K562 (cell line): ENCODE results near the gene RAP1A. TPM values are rescaled to one million over a fixed set of nuclear protein-coding genes. Genes with fewer than 3 reads are reported as not detected.

Experiments used
- BCOR ChIP-seq: fragments of 450-650 bp; IDR thresholded peaks from 2 replicates; pipeline ENCODE4 v1.6.1; 2016
- E2F1 ChIP-seq: sonication (generic); formaldehyde crosslinking; IDR thresholded peaks from 2 replicates; pipeline ENCODE4 v1.8.1; 2023; ENCODE audit warnings: mild to moderate bottlenecking, missing genetic modification reagents, moderate library complexity
- EP300 ChIP-seq: IDR thresholded peaks from 2 replicates; pipeline ENCODE4 v1.6.1; 2012; ENCODE audit warnings: low read length, improper control_type of control experiment
- GABPB1 ChIP-seq: sonication (generic); formaldehyde crosslinking; IDR thresholded peaks from 2 replicates; pipeline ENCODE4 v1.8.0; 2022; ENCODE audit warnings: mild to moderate bottlenecking, missing genetic modification reagents
- MAFK ChIP-seq: IDR thresholded peaks from 2 replicates; pipeline ENCODE4 v1.6.1; 2011; ENCODE audit warnings: low read length, improper control_type of control experiment
- MTA2 ChIP-seq: fragments of 450-650 bp; IDR thresholded peaks from 2 replicates; pipeline ENCODE4 v1.6.1; 2016; ENCODE audit warnings: low read depth
- MYNN ChIP-seq, 2 experiments: sonication (generic); formaldehyde crosslinking in 1 of 2; IDR thresholded peaks; 2 replicates each; pipeline versions ENCODE4 v1.5.0 to v1.6.1; 2016 to 2020; ENCODE audit warnings: antibody characterized with exemption in 1 of 2, missing genetic modification reagents in 1 of 2
- NFATC3 ChIP-seq: fragments of 450-650 bp; IDR thresholded peaks from 2 replicates; pipeline ENCODE4 v1.6.1; 2017; ENCODE audit warnings: mild to moderate bottlenecking
- RFX7 ChIP-seq: fragments of 250-450 bp; sonication (Bioruptor Pico); IDR thresholded peaks from 2 replicates; pipeline ENCODE4 v1.5.1; 2021; ENCODE audit warnings: mild to moderate bottlenecking
- SMARCA4 ChIP-seq: fragments of 450-650 bp; IDR thresholded peaks from 2 replicates; pipeline ENCODE4 v1.6.1; 2016
- SMARCC2 ChIP-seq: fragments of 450-650 bp; IDR thresholded peaks from 2 replicates; pipeline ENCODE4 v1.6.1; 2017; ENCODE audit warnings: antibody characterized with exemption, moderate library complexity, mild to moderate bottlenecking, low read depth
- SNAPC5 ChIP-seq: fragments of 250-450 bp; sonication (Bioruptor Pico); IDR thresholded peaks from 2 replicates; pipeline ENCODE4 v1.8.0; 2021; ENCODE audit warnings: moderate library complexity, mild to moderate bottlenecking, inconsistent platforms
- SRSF3 ChIP-seq: fragments of 200-400 bp; formaldehyde crosslinking; IDR thresholded peaks from 2 replicates; pipeline ENCODE4 v1.6.1; 2016; ENCODE audit warnings: mild to moderate bottlenecking, low read length, moderate library complexity; ENCODE audit not compliant: insufficient read depth
- TARDBP ChIP-seq: fragments of 450-650 bp; IDR thresholded peaks from 2 replicates; pipeline ENCODE4 v1.6.1; 2016
- TEAD2 ChIP-seq: fragments of 450-650 bp; IDR thresholded peaks from 2 replicates; pipeline ENCODE4 v1.6.1; 2016; ENCODE audit warnings: missing genetic modification characterization, control low read depth, missing compliant biosample characterization
- ZC3H11A ChIP-seq: IDR thresholded peaks from 2 replicates; pipeline ENCODE4 v1.6.1; 2012; ENCODE audit warnings: low read depth, low read length, improper control_type of control experiment
- ZNF780A ChIP-seq: fragments of 250-450 bp; sonication (Bioruptor Pico); IDR thresholded peaks from 2 replicates; pipeline ENCODE4 v1.5.0; 2021; ENCODE audit warnings: mild to moderate bottlenecking
- polyA plus RNA-seq, 8 experiments: library from polyadenylated mRNA; depleted of rRNA in 4 of 8; stranded (reverse) in 5 of 8; unstranded in 3 of 8; fragments of >200 nt; fragmentation: Nextera tagmentation in 2 of 8; fragmentation: Illumina TruSeq in 1 of 8; extraction: Ambion mirVana in 2 of 8; extraction: Trizol in 1 of 8; gene quantifications; 2 replicates each; pipeline versions ENCODE4 v1.2.1 to v1.2.3, GENCODE V29; 2011 to 2014; ENCODE audit warnings: inconsistent platforms in 1 of 8, missing spikeins in 1 of 8
- total RNA-seq, 7 experiments: library from RNA; depleted of rRNA in 6 of 7; stranded (reverse); fragments of >200 nt in 6 of 7; fragmentation: Illumina TruSeq in 2 of 7; extraction: Trizol in 2 of 7; gene quantifications; 2 replicates each; pipeline versions ENCODE4 v1.2.1 to v1.2.3, GENCODE V29; 2011 to 2021; ENCODE audit warnings: low replicate concordance in 1 of 7
- TF ChIP-seq, protein P1 (sequence below): fragments of 250-450 bp; sonication (Bioruptor Pico); IDR thresholded peaks from 2 replicates; pipeline ENCODE4 v1.8.0; 2021; ENCODE audit warnings: mild to moderate bottlenecking, moderate library complexity
- TF ChIP-seq, protein P2 (sequence below), 2 experiments: fragments of 450-650 bp in 1 of 2; sonication (generic) in 1 of 2; formaldehyde crosslinking in 1 of 2; IDR thresholded peaks in 1 of 2; conservative IDR thresholded peaks in 1 of 2; 2 replicates each; pipeline versions ENCODE4 v1.6.1 to v1.8.1; 2016 to 2023; ENCODE audit warnings: mild to moderate bottlenecking in 2 of 2, moderate library complexity in 2 of 2, inconsistent platforms in 1 of 2, missing genetic modification reagents in 1 of 2
- TF ChIP-seq, protein P3 (sequence below): fragments of 450-650 bp; IDR thresholded peaks from 2 replicates; pipeline ENCODE4 v1.6.1; 2016; ENCODE audit warnings: mild to moderate bottlenecking

The RAP1A gene
- total and polyA plus RNA-seq, 9 of the 15 experiments (the other 6 are each of a cell fraction or from before 2014, with no cell fraction given), result 13.4 to 86.2 (median 32.5) TPM

DNA sequence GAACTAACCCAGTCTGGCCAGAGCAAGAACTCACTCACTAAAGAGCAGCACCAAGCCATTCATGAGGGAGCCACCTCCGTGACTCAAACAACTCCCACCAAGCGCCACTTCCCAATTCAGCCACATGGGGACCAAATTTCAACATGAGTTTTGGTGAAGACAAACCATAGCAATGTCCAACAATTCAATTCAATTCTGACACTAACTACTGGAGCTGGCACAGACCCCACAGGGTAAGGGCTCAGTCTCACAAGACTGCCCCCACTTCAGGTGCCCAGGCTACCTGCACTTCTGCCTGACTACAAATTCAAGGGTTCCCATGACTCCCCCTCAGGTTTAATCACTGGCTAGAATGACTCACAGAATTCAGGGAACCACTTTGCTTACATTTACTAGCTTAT lies 48.8 kb upstream of the RAP1A start (continued):
- TF ChIP-seq ZNF780A (no peak), SMARCA4 (peak; percentile 61; the same call in 1 of the 2 replicates), ZC3H11A (no peak), EP300 (no peak), BCOR (no peak), E2F1 (CRISPR knock-in tag) (no peak), SNAPC5 (CRISPR knock-in tag) (no peak), RFX7 (no peak), TEAD2 (tag) (no peak), GABPB1 (CRISPR knock-in tag) (no peak), MYNN (IDR thresholded peaks at IDR 0.05) (no peak), MYNN (CRISPR knock-in tag; IDR thresholded peaks at IDR 0.05) (no peak), TARDBP (no peak), MAFK (no peak), SRSF3 (no peak), SMARCC2 (no peak), MTA2 (no peak), NFATC3 (no peak)
- TF ChIP-seq, protein P1, sequence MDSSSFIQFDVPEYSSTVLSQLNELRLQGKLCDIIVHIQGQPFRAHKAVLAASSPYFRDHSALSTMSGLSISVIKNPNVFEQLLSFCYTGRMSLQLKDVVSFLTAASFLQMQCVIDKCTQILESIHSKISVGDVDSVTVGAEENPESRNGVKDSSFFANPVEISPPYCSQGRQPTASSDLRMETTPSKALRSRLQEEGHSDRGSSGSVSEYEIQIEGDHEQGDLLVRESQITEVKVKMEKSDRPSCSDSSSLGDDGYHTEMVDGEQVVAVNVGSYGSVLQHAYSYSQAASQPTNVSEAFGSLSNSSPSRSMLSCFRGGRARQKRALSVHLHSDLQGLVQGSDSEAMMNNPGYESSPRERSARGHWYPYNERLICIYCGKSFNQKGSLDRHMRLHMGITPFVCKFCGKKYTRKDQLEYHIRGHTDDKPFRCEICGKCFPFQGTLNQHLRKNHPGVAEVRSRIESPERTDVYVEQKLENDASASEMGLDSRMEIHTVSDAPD (CRISPR knock-in tag), result no peak
- TF ChIP-seq, protein P2, sequence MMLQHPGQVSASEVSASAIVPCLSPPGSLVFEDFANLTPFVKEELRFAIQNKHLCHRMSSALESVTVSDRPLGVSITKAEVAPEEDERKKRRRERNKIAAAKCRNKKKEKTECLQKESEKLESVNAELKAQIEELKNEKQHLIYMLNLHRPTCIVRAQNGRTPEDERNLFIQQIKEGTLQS (IDR thresholded peaks at IDR 0.05), result peak; percentile 63
- TF ChIP-seq, protein P2 (CRISPR knock-in tag; conservative IDR thresholded peaks at IDR 0.05), result no peak
- TF ChIP-seq, protein P3, sequence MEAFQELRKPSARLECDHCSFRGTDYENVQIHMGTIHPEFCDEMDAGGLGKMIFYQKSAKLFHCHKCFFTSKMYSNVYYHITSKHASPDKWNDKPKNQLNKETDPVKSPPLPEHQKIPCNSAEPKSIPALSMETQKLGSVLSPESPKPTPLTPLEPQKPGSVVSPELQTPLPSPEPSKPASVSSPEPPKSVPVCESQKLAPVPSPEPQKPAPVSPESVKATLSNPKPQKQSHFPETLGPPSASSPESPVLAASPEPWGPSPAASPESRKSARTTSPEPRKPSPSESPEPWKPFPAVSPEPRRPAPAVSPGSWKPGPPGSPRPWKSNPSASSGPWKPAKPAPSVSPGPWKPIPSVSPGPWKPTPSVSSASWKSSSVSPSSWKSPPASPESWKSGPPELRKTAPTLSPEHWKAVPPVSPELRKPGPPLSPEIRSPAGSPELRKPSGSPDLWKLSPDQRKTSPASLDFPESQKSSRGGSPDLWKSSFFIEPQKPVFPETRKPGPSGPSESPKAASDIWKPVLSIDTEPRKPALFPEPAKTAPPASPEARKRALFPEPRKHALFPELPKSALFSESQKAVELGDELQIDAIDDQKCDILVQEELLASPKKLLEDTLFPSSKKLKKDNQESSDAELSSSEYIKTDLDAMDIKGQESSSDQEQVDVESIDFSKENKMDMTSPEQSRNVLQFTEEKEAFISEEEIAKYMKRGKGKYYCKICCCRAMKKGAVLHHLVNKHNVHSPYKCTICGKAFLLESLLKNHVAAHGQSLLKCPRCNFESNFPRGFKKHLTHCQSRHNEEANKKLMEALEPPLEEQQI, result no peak
